BLaER1 treated with 17β-estradiol and CSF1 and Interleukin-3, amounts not matched to agents 10 nM and 100 nM (cell line): ENCODE measurements around the gene NELL1.
A peak's percentile ranks its signal among the peaks of the same experiment; 100 is the strongest.

Experiments used
- H3K27ac ChIP-seq, 11 experiments: shearing (Covaris generic); formaldehyde crosslinking; 2 replicates each; pipeline ENCODE4 v1.8.1; 2022
- H3K27me3 ChIP-seq, 11 experiments: shearing (Covaris generic); formaldehyde crosslinking; 2 replicates each; pipeline ENCODE4 v1.8.1; 2022
- H3K36me3 ChIP-seq, 11 experiments: shearing (Covaris generic); formaldehyde crosslinking; 2 replicates each; pipeline ENCODE4 v1.8.1; 2022
- H3K4me1 ChIP-seq, 10 experiments: shearing (Covaris generic); formaldehyde crosslinking; 2 replicates each; pipeline ENCODE4 v1.8.1; 2022
- H3K4me2 ChIP-seq, 11 experiments: shearing (Covaris generic); formaldehyde crosslinking; 2 replicates each; pipeline ENCODE4 v1.8.1; 2022
- H3K4me3 ChIP-seq, 10 experiments: shearing (Covaris generic); formaldehyde crosslinking; 2 replicates each; pipeline ENCODE4 v1.8.1; 2022
- H3K9ac ChIP-seq, 11 experiments: shearing (Covaris generic); formaldehyde crosslinking; 2 replicates each; pipeline ENCODE4 v1.8.1; 2022
- H3K9me3 ChIP-seq, 11 experiments: shearing (Covaris generic); formaldehyde crosslinking; replicated peaks in 1 of 11; 2 replicates each; pipeline ENCODE4 v1.8.1; 2022
- H4K20me1 ChIP-seq, 11 experiments: shearing (Covaris generic); formaldehyde crosslinking; 2 replicates each; pipeline ENCODE4 v1.8.1; 2022
- Cebpa-rat ChIP-seq, 11 experiments: shearing (Covaris generic); IDR thresholded peaks; 2 replicates each; pipeline ENCODE4 v1.8.1; 2022

NELL1 gene

DNA sequence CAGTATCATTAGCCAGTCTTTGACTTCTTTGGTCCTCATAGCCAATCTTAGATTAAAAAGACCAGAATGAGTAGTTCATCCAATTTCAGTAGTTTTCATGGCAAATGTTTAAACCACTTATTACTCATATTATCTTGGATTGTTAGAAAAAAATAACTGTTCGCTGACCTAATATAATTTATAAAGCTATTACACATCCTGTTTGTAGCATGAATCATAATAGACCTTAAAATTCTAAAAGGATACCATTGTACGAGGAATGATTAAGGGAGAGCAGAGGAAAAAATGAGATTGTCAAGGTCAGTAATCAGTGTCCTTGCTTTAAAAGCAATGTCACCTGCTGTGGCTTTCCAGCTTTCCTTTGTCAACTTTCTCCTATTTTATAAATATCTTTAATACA, 371.2 kb downstream of the NELL1 start:
- no peaks in the 10 kb centered on the region for H3K27me3 ChIP-seq
- no peak overlapping the region for H3K27ac ChIP-seq
- no peaks in the 10 kb centered on the region for H3K9me3 ChIP-seq
- H3K9ac ChIP-seq, result no peak overlapping the region
- H4K20me1 ChIP-seq, result no peaks in the 10 kb centered on the region
- H3K36me3 ChIP-seq, result no peaks in the 10 kb centered on the region
- no peak for TF ChIP-seq Cebpa-rat (IDR thresholded peaks at IDR 0.05)
- H3K4me3 ChIP-seq, result no peak overlapping the region
- no peak overlapping the region for H3K4me2 ChIP-seq
- H3K4me1 ChIP-seq, result no peaks in the 10 kb centered on the region

DNA sequence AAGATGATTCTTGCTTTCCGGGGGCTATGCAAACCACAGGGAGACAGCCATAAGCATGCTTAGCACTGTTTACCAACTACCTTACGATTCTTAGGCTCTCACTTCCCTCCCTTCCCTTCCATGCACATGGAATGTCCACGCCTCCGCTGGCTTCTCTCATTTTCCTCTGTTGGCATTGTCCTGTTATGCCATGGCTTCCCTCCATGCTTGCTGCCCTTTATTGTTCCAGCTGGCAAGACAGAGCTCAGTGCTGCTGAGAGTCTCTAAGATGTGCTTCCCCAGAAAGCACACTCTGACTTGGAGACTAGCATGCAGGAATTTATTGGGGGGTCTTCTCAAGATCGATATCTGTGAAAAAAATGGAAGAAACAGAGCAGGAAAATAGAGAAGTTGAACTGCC, 379.2 kb downstream of the NELL1 start:
- Histone ChIP-seq H3K9me3 (no peaks in the 10 kb centered on the region), H3K4me2 (no peak overlapping the region), H3K27ac (no peak overlapping the region), H3K36me3 (no peaks in the 10 kb centered on the region), H4K20me1 (no peaks in the 10 kb centered on the region), H3K9ac (no peak overlapping the region), H3K27me3 (no peaks in the 10 kb centered on the region), H3K4me1 (no peaks in the 10 kb centered on the region), H3K4me3 (no peak overlapping the region)
- no peak for TF ChIP-seq Cebpa-rat (IDR thresholded peaks at IDR 0.05)

DNA sequence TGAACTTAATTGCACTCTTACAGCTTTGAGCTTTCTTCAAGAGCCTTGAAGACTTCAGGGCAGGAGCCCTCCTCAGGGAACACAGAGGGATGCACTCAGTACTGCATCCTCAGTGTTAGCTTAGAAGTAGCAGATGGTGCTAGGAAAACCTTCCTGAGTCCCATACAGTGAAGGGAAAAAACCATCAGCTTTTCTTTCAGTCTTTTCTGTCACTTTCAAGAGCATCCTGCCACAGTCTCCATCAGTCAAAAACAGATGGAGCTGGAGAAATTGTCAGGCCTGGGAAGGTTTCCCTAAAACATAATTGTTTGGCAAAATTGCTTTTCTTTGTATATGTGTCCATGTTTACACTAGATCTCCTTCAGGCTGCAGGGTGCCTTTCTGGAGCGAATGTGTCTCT, 384.1 kb downstream of the NELL1 start:
- H3K4me2 ChIP-seq, result no peak overlapping the region

DNA sequence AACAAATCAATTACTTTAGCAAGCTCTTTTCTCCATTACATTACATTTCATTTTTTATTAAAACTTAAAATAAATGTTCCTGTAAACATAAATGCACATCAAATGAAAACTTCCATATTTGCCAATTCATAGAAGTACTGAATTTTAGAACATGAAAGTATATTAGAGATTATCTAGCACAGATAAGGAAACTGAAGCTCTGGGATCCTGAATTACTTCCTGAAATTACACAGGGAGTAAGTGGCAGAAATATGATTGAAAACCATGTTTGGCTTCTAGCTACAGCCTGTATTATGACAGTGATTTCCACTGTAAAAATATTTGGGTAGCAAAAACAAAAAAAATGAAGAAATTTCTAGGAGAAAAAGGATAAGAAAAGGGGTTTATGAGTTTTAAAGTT, 387.3 kb downstream of the NELL1 start:
- Histone ChIP-seq H3K9ac (no peak overlapping the region), H3K36me3 (no peaks in the 10 kb centered on the region), H3K9me3 (no peaks in the 10 kb centered on the region), H3K4me1 (no peaks in the 10 kb centered on the region), H3K27ac (no peak overlapping the region), H4K20me1 (no peaks in the 10 kb centered on the region), H3K4me2 (no peak overlapping the region), H3K27me3 (no peaks in the 10 kb centered on the region), H3K4me3 (no peak overlapping the region)
- TF ChIP-seq Cebpa-rat (IDR thresholded peaks at IDR 0.05), result no peak

More for the DNA sequence above, 384.1 kb downstream of the NELL1 start:
- Histone ChIP-seq H4K20me1 (no peaks in the 10 kb centered on the region), H3K4me1 (no peaks in the 10 kb centered on the region), H3K36me3 (no peaks in the 10 kb centered on the region), H3K4me3 (no peak overlapping the region), H3K27me3 (no peaks in the 10 kb centered on the region), H3K9me3 (no peaks in the 10 kb centered on the region), H3K27ac (no peak overlapping the region), H3K9ac (no peak overlapping the region)
- TF ChIP-seq Cebpa-rat (IDR thresholded peaks at IDR 0.05), result no peak

DNA sequence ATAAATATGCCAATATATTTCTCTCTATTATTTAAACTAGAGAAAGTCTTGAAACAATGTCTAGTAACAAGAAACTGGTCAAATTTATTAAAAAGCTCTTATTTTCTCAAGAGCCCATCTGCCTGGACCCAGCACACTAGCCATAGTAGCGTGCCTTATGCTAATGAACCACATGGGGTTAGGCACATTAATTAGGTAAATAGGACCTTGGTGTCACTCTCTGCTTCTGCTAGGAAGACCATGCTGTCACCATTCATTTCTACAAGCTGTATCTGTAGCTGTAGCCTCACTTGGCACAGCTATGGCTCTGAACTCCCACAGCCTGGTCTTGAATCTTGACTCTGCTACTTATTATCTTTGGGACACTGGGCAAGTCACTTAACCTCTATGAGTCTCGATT, 390.5 kb downstream of the NELL1 start:
- no peaks in the 10 kb centered on the region for H3K36me3 ChIP-seq
- H3K4me2 ChIP-seq, result no peak overlapping the region
- peaks cover 7 to 15% (median 10%) of the 10 kb centered on the region in 11 experiments; a peak in 20 of 22 replicates for H3K9me3 ChIP-seq
- TF ChIP-seq Cebpa-rat (IDR thresholded peaks at IDR 0.05), result no peak
- H3K4me3 ChIP-seq, result no peak overlapping the region
- no peak overlapping the region for H3K27ac ChIP-seq
- no peak overlapping the region for H3K9ac ChIP-seq
- H4K20me1 ChIP-seq, result no peaks in the 10 kb centered on the region
- no peaks in the 10 kb centered on the region for H3K27me3 ChIP-seq
- no peaks in the 10 kb centered on the region for H3K4me1 ChIP-seq

DNA sequence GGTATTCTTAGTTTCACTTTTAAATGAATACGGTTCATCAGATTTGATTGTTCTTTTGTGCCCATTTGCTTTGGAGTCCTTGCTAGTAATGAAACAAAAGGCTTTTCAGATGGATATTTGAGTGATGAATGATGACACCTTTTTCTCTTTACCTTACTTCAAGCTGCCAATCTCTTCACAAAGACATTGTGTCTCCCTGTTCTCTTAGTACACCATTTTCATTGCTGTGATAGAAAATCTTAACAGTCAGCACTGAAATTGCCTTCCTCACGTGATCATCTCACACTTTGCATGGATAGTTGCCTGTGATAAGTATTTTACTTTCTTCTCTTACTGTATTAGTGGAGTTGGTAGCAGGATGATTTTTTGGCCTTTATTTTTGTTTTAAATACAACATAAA, 396.6 kb downstream of the NELL1 start:
- Histone ChIP-seq H3K9ac (no peak overlapping the region), H3K27me3 (no peaks in the 10 kb centered on the region), H3K4me3 (no peak overlapping the region), H3K36me3 (no peaks in the 10 kb centered on the region), H3K9me3 (peaks cover 7 to 15% (median 10%) of the 10 kb centered on the region in 11 experiments; a peak in 20 of 22 replicates), H3K4me1 (peaks cover 0 to 5% (median 0%) of the 10 kb centered on the region in 10 experiments; a peak in 1 of 20 replicates), H3K4me2 (peak overlapping the region in 9 of 11 experiments; percentile 1 to 59 (median 13); a peak in 10 of 22 replicates), H4K20me1 (no peaks in the 10 kb centered on the region), H3K27ac (no peak overlapping the region)
- TF ChIP-seq Cebpa-rat (IDR thresholded peaks at IDR 0.05), result no peak

DNA sequence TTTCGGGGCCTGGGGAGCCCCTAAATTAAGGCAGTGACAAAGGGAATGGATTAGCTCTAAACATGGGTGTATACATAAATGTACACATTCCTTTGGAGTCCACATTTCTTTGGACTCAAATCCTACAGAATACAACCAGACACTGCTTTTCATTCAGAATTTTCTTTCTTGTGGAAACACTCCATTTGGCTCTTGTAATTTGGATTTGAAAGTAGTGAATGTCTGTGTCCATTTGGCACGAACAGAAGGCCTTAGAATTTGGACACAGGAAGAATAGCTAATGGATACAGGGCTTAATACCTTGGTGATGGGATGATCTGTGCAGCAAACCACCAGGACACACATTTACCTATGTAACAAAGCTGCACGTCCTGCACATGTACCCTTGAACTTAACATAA, 399.5 kb downstream of the NELL1 start:
- H3K4me3 ChIP-seq, result no peak overlapping the region
- no peaks in the 10 kb centered on the region for H3K27me3 ChIP-seq

DNA sequence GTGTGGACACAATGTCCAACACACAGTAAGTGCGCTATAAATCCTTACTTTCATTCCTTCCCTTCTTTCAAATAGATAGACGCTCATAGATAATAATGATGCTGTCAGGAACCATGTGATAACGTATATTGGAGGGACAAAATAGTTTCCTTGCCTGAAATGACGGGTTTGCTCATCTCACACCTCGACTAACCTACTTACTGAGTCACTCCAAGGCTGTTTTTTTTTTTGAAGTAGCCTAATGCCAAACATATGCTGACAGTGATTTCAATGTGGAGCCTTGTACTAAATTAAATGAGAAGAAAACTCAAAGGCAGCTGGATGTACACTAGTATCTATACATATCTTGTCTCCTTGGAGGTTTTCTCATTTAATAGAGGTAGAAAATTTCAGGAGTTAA, 400.5 kb downstream of the NELL1 start:
- no peak overlapping the region for H3K4me3 ChIP-seq
- H3K9me3 ChIP-seq, result no peaks in the 10 kb centered on the region
- H3K27ac ChIP-seq, result no peak overlapping the region
- no peaks in the 10 kb centered on the region for H3K36me3 ChIP-seq
- H3K4me2 ChIP-seq, result no peak overlapping the region
- no peak for TF ChIP-seq Cebpa-rat (IDR thresholded peaks at IDR 0.05)
- no peaks in the 10 kb centered on the region for H3K27me3 ChIP-seq
- H3K4me1 ChIP-seq, result peaks cover 0 to 5% (median 1%) of the 10 kb centered on the region in 10 experiments; a peak in 4 of 20 replicates
- H4K20me1 ChIP-seq, result no peaks in the 10 kb centered on the region
- H3K9ac ChIP-seq, result no peak overlapping the region

More for the DNA sequence above, 399.5 kb downstream of the NELL1 start:
- Histone ChIP-seq H3K4me2 (no peak overlapping the region), H3K36me3 (no peaks in the 10 kb centered on the region), H3K27ac (no peak overlapping the region), H3K9ac (no peak overlapping the region), H3K4me1 (peaks cover 0 to 5% (median 1%) of the 10 kb centered on the region in 10 experiments; a peak in 4 of 20 replicates), H4K20me1 (no peaks in the 10 kb centered on the region), H3K9me3 (peaks cover 0 to 3% (median 0%) of the 10 kb centered on the region in 11 experiments; a peak in 1 of 22 replicates)
- no peak for TF ChIP-seq Cebpa-rat (IDR thresholded peaks at IDR 0.05)

DNA sequence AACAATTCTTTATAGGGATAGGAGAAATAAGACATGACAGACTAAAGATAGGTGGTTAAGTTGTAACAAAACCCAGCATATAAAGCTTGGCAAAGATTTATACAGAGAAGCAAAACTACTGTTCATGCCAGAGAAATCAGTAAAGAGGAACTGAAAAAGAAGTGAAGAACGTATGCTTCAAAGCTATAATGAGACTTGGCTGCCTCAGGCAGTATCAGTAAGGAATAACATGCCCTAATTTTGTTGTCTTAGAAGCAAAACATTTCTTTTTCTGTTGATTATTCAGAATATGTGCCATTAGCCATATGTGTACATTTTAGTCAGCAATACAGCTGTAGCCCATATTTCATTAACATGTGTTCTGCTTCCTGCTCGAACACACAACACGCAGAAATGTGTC, 403.2 kb downstream of the NELL1 start:
- Histone ChIP-seq H3K27ac (no peak overlapping the region), H3K9me3 (no peaks in the 10 kb centered on the region), H3K27me3 (no peaks in the 10 kb centered on the region), H3K36me3 (no peaks in the 10 kb centered on the region), H3K4me2 (no peak overlapping the region), H3K9ac (no peak overlapping the region), H4K20me1 (no peaks in the 10 kb centered on the region), H3K4me1 (peaks cover 0 to 5% (median 0%) of the 10 kb centered on the region in 10 experiments; a peak in 4 of 20 replicates), H3K4me3 (no peak overlapping the region)
- TF ChIP-seq Cebpa-rat (IDR thresholded peaks at IDR 0.05), result no peak

DNA sequence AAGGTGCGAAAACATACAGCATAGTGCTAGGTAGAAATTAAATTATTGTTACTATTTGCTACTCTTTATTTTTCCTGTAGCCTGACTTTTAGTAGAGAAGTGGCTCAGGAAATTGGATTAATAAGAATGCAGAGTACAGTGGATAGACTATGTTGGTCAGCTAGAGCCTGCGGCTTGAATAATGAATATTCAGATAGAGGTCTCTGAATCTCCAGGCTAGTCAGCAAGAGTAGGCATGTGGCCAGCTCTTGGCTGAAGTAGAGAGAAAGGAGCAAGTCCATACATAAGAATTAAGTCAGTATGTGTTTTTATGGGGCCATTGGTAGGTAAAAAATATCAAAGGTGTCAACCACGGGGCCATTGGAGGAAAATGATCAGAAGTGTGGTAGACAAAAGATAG, 413.5 kb downstream of the NELL1 start:
- no peaks in the 10 kb centered on the region for H3K9me3 ChIP-seq
- no peak overlapping the region for H3K4me2 ChIP-seq
- H4K20me1 ChIP-seq, result no peaks in the 10 kb centered on the region
- no peaks in the 10 kb centered on the region for H3K4me1 ChIP-seq
- H3K4me3 ChIP-seq, result no peak overlapping the region
- no peaks in the 10 kb centered on the region; a peak in 1 of 22 replicates for H3K27me3 ChIP-seq
- no peak for TF ChIP-seq Cebpa-rat (IDR thresholded peaks at IDR 0.05)
- no peak overlapping the region for H3K9ac ChIP-seq
- H3K27ac ChIP-seq, result no peak overlapping the region
- no peaks in the 10 kb centered on the region for H3K36me3 ChIP-seq
